ENCODE measurements around the gene P2RX5.

- TF ChIP-seq REST (IDR thresholded peaks at IDR 0.05; ENCODE audit: low read depth, low read length) (no peak), FOXM1 (IDR thresholded peaks at IDR 0.05; ENCODE audit: low read depth, low read length) (no peak), POLR2A (IDR thresholded peaks at IDR 0.05; ENCODE audit: low read depth, low read length) (no peak), SMC3 (IDR thresholded peaks at IDR 0.05; ENCODE audit: borderline replicate concordance, low read length) (no peak), STAT3 (IDR thresholded peaks at IDR 0.05; ENCODE audit: low read depth, low read length) (no peak), SPI1 (IDR thresholded peaks at IDR 0.05; ENCODE audit: borderline replicate concordance, insufficient read depth, low read depth, low read length) (no peak), SREBF2 (IDR thresholded peaks at IDR 0.05; ENCODE audit: low read length) (no peak), RELB (IDR thresholded peaks at IDR 0.05; ENCODE audit: low read depth) (no peak), MXI1 (IDR thresholded peaks at IDR 0.05; ENCODE audit: low read depth, low read length) (no peak), CREB1 (IDR thresholded peaks at IDR 0.05; ENCODE audit: low read depth) (no peak)
- TF ChIP-seq, protein P1, sequence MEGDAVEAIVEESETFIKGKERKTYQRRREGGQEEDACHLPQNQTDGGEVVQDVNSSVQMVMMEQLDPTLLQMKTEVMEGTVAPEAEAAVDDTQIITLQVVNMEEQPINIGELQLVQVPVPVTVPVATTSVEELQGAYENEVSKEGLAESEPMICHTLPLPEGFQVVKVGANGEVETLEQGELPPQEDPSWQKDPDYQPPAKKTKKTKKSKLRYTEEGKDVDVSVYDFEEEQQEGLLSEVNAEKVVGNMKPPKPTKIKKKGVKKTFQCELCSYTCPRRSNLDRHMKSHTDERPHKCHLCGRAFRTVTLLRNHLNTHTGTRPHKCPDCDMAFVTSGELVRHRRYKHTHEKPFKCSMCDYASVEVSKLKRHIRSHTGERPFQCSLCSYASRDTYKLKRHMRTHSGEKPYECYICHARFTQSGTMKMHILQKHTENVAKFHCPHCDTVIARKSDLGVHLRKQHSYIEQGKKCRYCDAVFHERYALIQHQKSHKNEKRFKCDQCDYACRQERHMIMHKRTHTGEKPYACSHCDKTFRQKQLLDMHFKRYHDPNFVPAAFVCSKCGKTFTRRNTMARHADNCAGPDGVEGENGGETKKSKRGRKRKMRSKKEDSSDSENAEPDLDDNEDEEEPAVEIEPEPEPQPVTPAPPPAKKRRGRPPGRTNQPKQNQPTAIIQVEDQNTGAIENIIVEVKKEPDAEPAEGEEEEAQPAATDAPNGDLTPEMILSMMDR (IDR thresholded peaks at IDR 0.05 in 2 of 3, conservative IDR thresholded peaks at IDR 0.05 in 1 of 3; ENCODE audit: control insufficient read depth in 2 of 3, extremely low read depth in 1 of 3, insufficient read depth in 1 of 3, low read depth in 3 of 3, low read length in 3 of 3), result no peak
These were observed 9.2 kb upstream of the P2RX5 start for GRCh38 chr17:3704931-3705717.
